Germinal center (tissue), 1 donor: ENCODE results near the gene DHX15.
A peak's percentile ranks its signal among the peaks of the same experiment; 100 is the strongest.
"Not testable (repeated sequence)": the region's sequence is repeated elsewhere in the genome, so short reads cannot be mapped to it uniquely, and the experiment has no call there.

Experiments used
- DNase-seq: peaks from one replicate; pipeline ENCODE4 v3.0.0; 2012; ENCODE audit warnings: mixed read lengths, low spot score

DHX15 gene

GRCh38 chr4:24544208-24544988, 40.0 kb downstream of the DHX15 start:
- DNase-seq: no peak

- no peak for DNase-seq
Measured at GRCh38 chr4:24537025-24537424, 47.3 kb downstream of the DHX15 start.

- DNase-seq: no peak
Measured at GRCh38 chr4:24535399-24535798, 49.0 kb downstream of the DHX15 start.

GRCh38 chr4:24533364-24533763, 51.0 kb downstream of the DHX15 start:
- DNase-seq: no peak

- no peak for DNase-seq
Measured at GRCh38 chr4:24529555-24529954, 54.8 kb downstream of the DHX15 start.

- DNase-seq: no peak
Measured at GRCh38 chr4:24527371-24527770, 57.0 kb downstream of the DHX15 start.

- no peak for DNase-seq
Measured at GRCh38 chr4:24521544-24521943, 62.8 kb downstream of the DHX15 start.

GRCh38 chr4:24519649-24520048, 64.7 kb downstream of the DHX15 start:
- DNase-seq: no peak

- DNase-seq: no peak
Measured at GRCh38 chr4:24517676-24518075, 66.7 kb downstream of the DHX15 start.

GRCh38 chr4:24516926-24517325, 67.4 kb downstream of the DHX15 start:
- DNase-seq: no peak

GRCh38 chr4:24515698-24516097, 68.7 kb downstream of the DHX15 start:
- DNase-seq: no peak

- peak; percentile 7 for DNase-seq
Measured at GRCh38 chr4:24514808-24515207, 69.5 kb downstream of the DHX15 start.

GRCh38 chr4:24513718-24514117, 70.6 kb downstream of the DHX15 start:
- no peak for DNase-seq

- DNase-seq: no peak
Measured at GRCh38 chr4:24511371-24512063, 72.8 kb downstream of the DHX15 start.

GRCh38 chr4:24510091-24510490, 74.3 kb downstream of the DHX15 start:
- DNase-seq: no peak

GRCh38 chr4:24508541-24508940, 75.8 kb downstream of the DHX15 start:
- DNase-seq: no peak

- no peak for DNase-seq
Measured at GRCh38 chr4:24507439-24507838, 76.9 kb downstream of the DHX15 start.

- not testable (repeated sequence) for DNase-seq
Measured at GRCh38 chr4:24503090-24503489, 81.3 kb downstream of the DHX15 start.

- DNase-seq: no peak
Measured at GRCh38 chr4:24497221-24497620, 87.1 kb downstream of the DHX15 start.

GRCh38 chr4:24496597-24496996, 87.8 kb downstream of the DHX15 start:
- DNase-seq: no peak

GRCh38 chr4:24495388-24495787, 89.0 kb downstream of the DHX15 start:
- DNase-seq: no peak

GRCh38 chr4:24489870-24490269, 94.5 kb downstream of the DHX15 start:
- no peak for DNase-seq

GRCh38 chr4:24488399-24489164, 95.8 kb downstream of the DHX15 start:
- peak; percentile 73 for DNase-seq
